Hematopoietic multipotent progenitor cell treated with erythropoietin and hydrocortisone succinate and interleukin-3 and kit ligand, for 17 days (in vitro differentiated cells): ENCODE results near the gene RERG.
"Not testable (repeated sequence)": the region's sequence is repeated elsewhere in the genome, so short reads cannot be mapped to it uniquely, and the experiment has no call there.

ENCODE experiments used
- DNase-seq: peaks from one replicate; pipeline ENCODE4 v3.0.0-alpha.2; 2015; ENCODE audit warnings: low spot score

The RERG gene, protein sequence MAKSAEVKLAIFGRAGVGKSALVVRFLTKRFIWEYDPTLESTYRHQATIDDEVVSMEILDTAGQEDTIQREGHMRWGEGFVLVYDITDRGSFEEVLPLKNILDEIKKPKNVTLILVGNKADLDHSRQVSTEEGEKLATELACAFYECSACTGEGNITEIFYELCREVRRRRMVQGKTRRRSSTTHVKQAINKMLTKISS

DNA sequence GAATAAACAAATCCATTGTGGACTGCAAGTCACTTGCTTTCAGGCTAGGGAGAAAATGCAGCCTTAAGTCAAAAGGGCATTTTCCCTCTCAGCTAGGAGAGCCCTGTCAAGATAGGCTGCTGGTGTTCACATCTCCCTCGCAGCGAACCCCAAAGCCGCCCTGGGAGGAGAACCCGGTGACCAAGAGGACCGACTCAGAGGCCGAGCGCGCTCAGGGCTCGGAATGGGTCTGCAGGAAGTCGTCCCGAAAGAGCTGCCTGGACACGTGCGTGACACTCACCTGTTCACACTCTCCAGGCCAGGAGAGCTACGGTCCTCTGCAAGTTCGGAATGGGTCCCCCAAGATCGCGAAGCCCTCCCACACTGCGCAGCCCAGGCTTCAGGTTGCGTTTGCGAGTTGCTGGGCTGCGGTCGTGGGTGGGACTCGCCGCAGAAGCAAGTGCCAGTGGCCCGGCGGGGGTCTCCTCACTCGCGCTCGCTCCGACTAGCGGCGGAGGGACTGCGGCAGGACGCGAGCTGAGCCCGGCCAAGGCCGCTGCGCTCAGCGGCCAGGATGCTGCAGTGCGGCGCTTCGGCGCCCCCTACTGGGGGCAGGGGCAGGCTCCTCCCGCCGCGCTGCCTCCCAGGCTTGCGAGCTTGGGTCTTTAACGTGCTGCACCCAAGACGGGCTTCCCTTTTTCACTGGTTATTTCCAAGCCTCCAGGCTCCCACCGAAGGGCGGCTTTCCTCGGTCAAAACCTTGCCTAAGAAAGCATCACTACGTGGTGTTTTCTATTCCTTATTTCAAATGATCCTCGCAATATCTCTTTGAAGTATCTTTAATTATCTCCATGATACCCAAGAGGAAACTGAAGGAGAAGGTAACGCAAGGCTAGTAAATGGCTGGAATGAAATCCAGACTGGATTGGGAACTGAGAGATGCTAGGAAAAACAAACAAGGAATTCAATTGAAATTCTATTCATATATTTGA is at the start of gene RERG:
Gene RERG (minus strand): TSS at position 503 of the 971 bp plus-strand sequence. CDS start 3,928 bp downstream, outside the sequence.
- DNase-seq: peak; percentile 68

DNA sequence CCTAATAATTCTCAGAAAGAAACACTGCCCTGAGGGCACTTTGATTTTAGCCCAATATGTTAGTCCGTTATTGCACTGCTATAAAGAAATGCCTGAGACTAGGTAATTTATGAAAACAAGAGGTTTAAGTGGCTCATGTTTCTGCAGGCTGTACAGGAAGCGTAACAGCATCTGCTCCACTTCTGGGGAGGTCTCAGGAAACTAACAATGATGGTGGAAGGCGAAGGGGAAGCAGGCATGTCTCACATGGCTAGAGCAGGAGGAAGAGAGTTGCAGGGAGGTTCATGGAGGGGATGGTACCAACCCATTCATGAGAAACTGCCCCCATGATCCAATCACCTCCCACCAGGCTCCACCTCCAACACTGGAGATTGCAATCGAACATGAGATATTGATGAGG is 49.4 kb upstream of the RERG start:
- DNase-seq: no peak

DNA sequence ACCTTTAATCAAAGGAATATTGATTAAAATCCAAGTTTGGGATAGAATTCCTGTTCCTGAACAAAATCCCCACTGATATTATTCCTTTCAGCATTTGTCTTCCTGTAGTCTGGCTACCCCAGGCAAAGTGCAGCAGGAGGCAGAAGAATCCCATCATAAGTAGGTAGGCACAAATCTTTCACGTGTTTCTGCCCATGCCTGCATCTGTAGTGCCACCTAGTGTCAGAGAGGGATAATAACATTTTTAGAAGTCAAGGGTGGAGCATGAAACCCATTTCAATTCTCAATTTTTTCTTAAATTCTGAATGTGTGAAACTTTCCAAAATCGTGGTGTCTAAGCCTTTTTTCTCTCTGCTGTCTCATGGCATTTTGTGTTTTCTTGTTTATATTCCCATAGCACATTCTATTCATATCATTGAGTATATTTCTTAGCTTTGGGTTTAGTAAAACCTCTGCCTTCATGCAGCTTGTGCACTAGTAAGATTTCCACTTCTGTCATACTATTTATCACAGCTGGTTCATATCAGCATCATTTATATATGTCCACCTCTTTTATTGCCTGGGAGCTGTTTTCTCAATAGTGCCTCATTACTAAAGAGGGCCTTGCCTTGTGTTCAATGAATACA is 47.8 kb upstream of the RERG start:
- peak; percentile 65 for DNase-seq

DNA sequence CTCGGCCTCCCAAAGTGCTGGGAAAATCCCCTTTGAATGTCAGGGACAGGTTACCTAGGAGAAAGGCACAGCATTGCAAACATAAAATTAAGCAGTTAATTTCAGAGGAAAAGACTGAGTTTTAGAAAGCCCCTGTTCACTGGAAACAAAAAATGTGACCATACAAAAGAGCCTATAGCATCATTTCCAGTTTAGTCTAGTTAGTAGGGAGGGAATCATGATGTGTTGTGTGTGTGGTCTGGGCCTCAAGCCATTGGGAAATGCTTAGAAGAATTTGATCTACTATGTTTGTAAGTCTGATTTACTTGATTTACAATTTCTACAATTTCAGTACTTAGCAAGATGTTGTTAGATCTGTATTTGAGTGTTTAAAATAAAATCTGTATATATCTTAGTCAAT is 47.1 kb upstream of the RERG start:
- DNase-seq: no peak

DNA sequence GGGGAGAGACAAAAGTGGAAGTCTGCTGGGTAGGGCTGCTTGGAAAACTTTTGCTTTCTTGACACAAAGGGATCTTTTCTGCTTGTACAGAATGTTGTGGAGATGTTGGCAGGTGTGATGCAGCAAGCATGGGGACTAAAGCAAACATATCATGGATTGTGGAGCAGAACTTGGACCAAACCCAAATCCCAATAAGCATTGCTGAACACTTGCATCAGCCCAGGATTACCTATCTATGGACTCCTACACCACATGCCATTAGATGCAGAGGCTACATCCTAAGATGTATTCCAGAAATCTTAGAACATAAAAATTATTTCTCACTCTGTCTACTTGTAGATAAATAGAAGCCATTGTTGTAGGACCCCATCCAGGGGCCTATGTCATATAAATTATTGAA is 44.7 kb upstream of the RERG start:
- DNase-seq: no peak

DNA sequence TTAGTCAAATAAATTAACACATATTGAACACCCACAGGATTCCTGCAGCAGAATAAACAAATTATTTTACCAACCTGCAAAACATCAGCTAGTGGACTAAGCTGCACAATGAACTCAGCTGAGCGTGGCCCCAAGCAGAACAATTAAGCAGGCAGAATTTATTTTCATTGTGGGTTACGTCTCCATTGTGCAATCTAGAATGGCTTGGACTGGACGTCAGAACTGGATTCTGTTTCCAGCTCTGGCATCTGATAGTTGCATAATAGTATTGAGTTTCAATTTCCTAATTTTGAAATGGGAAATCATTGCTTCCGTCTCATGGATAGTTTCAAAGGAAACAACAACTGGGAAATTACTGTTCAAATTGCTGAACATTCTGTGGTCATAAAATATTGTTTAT is 35.5 kb upstream of the RERG start:
- DNase-seq: no peak

DNA sequence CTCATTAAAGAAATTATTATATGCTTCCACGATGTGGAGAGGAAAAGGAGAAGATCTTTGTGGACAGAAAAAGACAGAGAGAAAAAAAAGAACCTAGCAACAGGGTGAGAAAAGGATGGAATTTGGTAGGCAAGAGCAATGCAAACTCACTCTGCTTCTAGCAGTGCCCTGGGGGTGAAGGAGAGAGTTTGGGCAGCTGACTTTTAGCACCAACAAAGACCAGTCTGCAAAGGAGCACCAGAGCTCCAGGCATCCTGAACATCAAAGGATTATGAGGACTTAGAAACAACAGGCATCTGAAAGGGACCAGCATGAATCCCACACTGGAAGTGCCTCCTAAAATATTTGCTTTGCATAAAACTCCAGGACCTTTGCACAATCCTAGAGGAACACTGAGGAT is 32.8 kb upstream of the RERG start:
- DNase-seq: no peak

DNA sequence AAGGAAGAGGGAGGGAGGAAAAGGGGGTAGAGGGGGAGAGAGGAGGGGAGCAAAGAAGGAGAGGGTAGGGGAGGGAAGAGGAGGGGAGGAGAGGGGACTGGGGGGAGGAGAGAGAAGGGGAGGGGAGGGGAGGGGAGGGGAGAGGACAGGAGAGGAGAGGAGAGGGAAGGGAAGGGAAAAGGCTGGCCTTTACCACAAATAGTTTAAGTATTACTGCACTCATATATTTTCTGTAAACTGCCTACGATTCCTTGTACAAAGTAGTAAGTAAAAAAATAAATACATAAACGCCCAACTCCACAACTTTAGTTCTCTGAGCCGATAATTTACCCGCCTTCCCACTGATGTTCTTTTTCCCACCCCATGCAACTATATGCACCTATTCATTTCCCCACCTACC is 23.7 kb upstream of the RERG start:
- DNase-seq: no peak

DNA sequence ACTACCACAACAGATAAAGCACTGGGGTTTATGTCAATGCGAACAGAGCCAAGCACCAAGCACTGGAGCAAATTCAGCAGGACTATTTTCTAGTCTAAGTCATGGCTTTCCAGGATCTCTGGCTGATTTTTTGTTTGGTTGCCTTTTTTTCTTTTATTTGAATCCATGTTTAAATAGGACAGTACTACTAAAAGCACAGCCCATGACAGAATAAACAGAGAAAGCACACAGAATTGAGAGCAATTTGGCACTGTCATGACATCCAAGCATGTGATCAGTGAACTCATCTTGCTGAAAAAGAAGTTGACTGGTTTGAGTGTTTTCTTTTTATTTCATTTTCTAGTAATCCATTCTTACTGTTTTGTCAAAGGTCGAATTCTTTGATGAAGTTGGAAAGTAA is 23.1 kb upstream of the RERG start:
- no peak for DNase-seq

DNA sequence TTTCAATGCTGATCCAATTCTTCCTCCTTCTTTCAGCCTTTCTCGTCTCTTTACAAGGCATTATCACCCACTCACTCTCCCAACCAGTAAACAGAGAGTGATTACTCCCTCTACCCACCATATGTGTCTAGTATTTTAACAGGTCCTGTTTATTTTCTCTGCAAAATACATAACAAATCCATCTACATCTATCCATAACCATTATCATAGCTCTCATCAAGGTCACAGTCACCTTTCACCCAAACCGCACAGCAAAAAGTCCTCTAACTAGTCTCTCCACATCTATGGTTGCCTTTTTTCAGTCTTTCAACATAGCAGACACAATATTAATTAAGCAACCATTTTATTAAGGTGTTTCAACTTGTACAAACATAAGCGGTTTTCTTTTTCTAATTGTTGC is 21.9 kb upstream of the RERG start:
- no peak for DNase-seq

DNA sequence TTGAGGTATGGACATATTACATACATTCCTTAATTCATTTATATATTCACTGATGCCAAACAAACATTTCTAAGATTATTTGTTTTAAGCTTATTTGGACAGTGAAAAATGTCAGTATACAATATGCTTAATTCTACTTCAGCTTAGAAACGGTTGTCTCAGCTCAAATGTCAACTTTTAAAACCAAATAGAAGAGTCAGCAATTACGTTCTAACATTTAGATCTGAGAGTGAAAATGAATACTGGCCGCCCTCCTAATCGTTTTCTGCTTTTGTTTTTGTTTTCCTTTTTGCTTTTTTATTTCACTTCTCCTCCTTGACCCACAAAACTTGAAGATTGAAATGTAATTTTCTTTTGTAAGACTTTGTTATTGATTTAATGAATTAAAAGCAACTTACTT is 19.7 kb upstream of the RERG start:
- no peak for DNase-seq

DNA sequence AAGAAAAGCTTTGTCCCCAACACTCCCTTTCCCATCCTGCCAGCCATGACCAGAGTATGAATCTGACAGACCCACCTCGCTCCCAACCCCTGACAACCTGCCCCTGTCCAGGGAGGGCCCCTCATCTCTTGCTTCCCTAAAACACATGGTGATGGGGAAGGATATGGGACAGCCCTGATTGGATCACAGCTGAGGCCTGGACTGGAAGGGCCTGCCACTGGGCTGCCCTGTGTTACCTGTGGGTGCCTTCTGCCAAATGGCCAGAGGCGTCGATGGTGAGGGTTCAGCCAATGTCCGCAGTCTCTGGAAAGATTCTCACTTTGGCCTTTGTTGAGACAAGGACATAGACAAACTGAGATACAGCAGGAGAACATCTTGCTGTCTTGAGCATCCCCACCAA is 13.3 kb upstream of the RERG start:
- DNase-seq: no peak

DNA sequence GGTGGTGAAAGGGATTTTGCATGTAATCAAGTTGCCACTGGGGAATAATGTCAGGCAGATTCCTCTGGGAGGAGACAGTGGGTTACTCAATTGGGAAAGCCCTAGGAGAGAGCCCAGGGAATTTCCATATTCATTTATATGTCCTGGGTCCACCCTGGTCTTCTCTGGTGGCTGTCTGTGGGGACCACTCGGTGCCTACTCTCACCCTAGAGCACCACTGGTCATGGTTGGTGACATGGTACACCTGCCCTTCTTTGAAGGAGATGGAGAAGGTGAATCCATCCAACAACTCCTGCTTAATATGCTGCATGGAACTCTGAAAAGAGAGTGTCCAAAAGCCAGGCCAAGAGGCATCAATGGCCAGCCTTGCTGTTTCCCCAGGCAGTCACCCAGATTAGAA is 12.8 kb upstream of the RERG start:
- DNase-seq: no peak

DNA sequence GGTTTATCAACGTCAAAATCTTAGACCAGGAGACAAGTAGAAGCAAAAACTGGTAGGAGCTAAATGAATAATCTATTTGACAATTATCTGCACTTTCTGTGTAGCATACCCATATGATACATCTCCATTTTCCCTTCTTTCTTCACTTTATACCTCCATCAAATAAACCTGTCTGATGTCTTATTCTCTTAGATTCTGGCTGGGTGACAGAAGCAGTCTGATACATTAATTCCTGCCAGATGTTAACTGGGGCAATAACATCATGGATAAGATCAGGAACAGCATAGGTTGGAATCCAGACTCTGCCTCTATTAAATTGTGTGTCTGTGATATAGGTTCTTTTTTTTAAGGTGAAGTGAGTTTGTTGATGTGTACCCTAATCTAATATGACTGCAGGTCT is 11.7 kb upstream of the RERG start:
- DNase-seq: no peak

DNA sequence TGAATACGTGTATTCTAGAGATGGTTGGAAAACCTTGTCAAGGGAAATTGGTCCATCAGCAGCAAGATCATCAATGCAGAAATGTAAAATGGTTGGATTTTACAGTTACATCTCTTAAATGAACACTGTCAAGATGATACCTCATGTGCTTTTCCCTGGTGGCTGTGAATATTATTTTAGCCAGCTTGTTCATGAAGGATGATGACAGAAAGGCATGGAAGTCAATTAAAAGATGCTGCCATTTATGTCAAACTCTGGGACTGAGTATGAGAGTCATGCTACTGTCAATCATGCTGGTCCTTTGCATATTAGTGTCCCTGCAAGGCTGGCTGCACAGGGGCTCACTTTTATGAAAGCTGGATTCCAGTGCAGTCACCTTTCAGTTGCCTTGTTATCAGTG is 10.3 kb upstream of the RERG start:
- no peak for DNase-seq

DNA sequence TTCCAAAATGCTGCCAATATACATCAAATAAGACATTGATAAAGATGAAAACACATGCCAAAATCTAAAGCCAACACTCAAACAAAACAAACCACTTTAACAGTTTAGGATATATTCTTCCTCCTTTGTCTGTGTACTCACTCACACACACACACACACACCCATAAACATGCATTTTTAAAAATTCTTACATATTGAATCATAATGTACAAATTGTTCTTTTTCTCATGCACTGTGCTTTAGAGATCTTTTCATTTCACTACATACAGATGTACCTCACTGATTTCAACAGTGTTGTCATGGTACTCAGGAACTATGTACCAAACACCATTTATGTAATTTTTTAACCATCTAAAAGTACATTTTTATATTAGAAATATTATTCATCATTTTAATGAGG is 9.5 kb upstream of the RERG start:
- DNase-seq: no peak

DNA sequence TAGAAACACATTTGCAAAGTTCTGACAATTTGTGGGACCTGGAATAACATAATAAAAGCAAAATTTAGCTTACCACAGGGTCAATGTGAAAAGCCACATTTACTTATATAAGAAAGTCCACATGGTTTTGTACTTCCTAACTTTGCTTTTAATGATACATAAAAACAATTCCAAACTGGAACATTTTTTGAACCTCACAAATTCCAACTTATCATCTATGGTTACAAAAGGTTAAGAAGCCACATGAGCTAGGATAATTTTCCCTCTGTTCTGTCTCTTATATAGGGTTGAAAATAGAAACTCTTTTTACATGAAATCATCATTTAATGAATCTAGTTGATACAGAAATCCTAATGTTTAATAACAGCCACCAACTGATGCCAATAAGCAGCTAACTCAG is 8.9 kb upstream of the RERG start:
- DNase-seq: no peak

DNA sequence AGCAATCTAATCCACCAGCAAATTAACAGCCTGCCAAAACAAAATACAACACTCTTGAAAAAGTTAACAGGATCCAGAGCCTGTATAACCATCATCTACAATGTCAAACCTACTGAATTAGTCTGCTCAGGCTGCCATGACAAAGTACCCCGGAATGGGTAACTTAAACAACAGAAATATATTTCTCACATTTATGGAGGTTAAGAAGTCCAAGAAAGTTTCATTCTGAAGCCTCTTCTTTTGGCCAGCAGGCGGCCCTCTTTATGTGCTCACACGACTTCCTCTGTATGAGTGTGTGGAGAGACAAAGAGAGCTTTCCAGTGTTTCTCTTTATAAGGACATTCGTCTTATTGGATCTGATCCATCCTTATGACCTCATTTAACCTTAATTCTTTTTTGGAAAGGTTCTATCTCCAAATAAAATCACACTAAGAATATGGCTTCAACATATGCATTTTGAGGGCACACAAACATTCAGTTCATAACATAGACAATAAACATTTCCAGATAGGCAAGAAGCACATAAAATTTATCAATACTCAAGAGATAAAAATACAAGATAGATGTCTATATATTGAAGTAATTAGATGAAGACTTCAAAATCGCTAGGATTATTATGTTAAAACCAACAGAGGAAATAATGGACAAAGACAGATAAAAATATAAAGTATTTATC is 5.9 kb upstream of the RERG start:
- no peak for DNase-seq

DNA sequence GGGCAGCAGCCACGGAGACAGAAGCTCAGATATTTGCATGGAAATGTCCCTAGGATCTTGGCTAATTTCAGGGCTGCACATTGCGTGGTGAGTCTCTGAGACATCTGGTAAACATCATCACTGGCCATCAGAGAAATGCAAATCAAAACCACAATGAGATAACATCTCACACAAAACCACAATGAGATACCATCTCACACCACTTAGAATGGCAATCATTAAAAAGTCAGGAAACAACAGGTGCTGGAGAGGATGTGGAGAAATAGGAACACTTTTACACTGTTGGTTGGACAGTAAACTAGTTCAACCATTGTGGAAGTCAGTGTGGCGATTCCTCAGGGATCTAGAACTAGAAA is 4.6 kb upstream of the RERG start:
- DNase-seq: not testable (repeated sequence)

DNA sequence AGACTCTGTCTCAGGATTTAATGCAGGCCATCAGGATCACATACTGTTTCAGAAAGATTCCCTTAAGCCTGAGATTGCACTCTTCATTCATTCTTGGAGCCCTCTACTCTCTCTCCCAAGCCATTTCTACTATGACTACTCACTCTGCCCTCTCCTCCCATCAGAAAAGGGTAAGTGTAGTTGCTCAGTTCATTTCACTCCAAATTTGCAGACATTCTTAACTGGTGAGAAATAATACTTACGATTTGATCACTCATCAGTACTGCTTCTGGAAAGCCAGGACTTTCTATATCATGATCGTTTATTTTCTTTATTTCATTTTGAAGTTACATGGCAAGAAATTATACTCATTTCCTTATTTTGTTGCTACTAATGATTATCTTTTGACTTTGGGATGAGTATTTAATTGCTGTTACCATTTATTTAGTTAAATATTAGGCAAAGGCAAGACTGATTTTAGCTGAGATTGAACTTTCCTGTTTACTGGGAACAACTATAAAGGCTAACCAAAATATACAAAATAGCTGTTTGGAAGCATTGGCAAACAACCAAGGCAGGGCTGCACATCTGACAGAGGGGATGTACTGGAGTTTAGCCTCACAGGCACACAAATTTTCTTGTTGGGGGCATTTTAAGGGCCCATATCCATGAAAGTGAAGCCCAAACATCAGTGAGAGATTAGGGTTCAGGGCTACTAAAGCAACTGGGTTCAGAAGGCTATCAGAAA is 4.1 kb upstream of the RERG start:
- DNase-seq: no peak

DNA sequence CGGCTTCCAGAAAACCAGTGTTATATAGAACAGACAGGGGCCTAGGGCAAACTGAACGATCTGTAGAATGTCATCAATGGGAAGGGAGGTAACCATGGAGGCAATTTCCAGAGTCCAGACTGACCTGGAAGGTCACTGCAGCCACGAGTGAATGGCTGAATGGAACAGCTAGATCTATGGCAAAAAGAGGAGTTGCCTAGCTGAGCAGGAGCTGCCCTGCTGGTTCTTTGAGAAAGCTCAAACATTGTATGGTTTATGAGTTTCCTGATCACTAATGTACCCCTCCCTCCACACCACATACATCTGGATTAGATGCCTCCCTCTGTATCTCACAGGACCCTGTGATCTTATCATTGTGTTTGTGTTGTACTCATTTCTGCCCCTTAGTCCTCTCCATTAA is 1.0 kb upstream of the RERG start:
- DNase-seq: no peak

DNA sequence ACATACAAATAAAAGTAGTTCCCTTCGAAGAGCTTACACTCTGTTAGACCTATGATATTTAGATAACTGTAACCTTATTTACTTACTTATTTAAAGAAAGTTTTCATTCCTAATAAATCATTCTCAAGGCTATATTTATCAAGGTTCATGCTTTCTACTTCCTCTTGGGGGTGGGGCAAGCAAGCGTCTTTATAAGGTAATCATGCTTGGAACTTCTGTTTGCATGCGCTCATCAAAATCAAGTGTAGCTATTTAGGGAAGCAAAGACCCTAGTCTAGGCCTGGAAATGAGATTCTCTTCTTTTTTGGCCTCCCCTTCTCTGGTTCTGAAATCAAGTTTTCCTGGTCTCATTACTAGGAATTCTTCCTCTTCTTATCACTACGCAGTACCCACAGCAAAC is 766 bp downstream of the RERG start:
- no peak for DNase-seq
